Measurements from ENCODE around the gene PFDN2.

The PFDN2 gene

DNA sequence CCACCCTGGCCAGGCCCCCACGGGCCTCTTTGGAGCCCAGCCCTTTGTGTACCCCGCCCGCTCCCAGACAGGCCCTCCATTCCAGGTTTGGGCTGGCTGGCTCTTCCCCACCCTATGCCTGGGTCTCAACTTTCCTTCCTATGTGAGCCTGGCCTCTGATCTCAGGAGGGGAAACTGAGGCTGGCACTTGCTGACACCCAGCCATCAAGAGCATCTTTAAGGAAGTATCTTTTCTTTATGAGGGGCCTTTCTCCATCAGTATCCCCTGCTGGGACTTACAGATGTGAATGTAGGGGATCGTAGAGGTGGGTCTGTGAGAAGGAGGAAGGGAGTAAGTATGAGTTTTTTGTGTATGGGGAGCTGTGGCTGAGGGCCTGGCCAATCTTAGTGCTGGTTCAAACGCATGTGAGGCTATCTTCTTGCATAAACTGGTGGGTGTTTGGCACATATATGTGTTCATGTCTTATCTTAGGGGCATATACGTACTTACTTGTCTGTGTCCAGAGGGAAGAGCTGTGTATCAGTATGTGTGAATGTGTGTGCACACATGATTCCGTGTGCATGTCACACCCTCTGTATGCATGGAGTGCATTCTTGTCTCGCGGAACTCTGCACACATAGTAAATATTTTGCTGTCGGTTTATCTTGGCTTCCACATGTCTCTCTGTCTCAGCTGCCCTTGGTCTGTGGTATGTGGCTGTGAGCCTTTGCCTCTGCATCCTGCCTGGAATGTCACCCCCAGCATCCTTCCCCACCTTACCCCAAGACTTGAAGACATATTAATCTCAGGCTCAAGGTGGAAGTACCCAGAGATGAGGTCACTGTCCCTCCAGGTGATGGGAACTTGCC, 33.9 kb downstream of the PFDN2 start:
- Histone ChIP-seq H3K4me3 (ENCODE audit: insufficient read depth, low read depth, low read length, poor library complexity, severe bottlenecking) (no peak overlapping the region), H3K4me1 (ENCODE audit: control insufficient read depth, insufficient read depth, low read length, poor library complexity, severe bottlenecking) (no peaks in the 10 kb centered on the region), H3K9me3 (ENCODE audit: control insufficient read depth, low read length) (no peaks in the 10 kb centered on the region), H3K36me3 (ENCODE audit: control insufficient read depth, insufficient read depth, low read length) (no peaks in the 10 kb centered on the region), H3K27ac (ENCODE audit: insufficient read depth, low read length, poor library complexity, severe bottlenecking) (no peak overlapping the region), H3K27me3 (replicated peaks; ENCODE audit: control insufficient read depth, insufficient read depth, low read length, poor library complexity, severe bottlenecking) (no peaks in the 10 kb centered on the region)
- no peak for DNase-seq

DNA sequence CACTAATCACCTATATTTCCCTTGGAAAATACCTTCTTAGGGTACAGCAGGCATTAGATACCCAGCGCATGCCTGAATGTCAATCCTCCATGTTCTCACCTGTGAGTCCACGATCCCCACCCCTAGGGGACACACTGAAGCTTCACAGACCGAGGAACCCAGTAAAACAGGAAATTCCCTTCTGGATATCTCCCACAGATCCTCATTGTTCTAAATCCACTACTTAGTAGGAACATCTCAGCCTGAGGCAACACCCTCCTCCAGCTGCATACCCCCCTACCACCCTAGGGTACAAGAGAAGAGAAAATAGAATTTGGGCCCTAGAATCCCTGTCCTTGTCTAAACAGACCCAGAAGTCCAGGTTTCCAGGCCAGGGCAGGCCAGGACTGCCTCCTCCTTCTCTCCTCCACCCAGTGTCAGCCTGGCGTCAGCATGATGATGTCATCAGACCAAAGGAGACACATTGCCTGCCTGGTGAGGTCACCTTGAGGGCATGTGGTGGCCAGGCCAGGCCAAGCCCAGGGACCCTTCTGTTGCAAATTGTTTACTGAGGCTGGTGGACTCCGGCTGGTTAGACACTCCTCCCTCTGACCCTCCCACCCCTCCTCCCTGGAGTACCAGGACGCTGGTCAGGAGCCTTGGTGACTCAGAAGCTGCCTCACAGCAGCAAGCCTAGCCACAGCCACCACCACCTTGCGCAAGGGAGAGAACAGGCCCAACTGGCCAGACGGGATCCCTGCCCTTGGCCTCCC, 34.7 kb downstream of the PFDN2 start:
- Histone ChIP-seq H3K9me3 (ENCODE audit: control insufficient read depth, low read length) (no peaks in the 10 kb centered on the region), H3K4me1 (ENCODE audit: control insufficient read depth, insufficient read depth, low read length, poor library complexity, severe bottlenecking) (no peaks in the 10 kb centered on the region), H3K27me3 (replicated peaks; ENCODE audit: control insufficient read depth, insufficient read depth, low read length, poor library complexity, severe bottlenecking) (no peaks in the 10 kb centered on the region), H3K36me3 (ENCODE audit: control insufficient read depth, insufficient read depth, low read length) (no peaks in the 10 kb centered on the region), H3K27ac (ENCODE audit: insufficient read depth, low read length, poor library complexity, severe bottlenecking) (no peak overlapping the region), H3K4me3 (ENCODE audit: insufficient read depth, low read depth, low read length, poor library complexity, severe bottlenecking) (no peak overlapping the region)
- DNase-seq = no peak

DNA sequence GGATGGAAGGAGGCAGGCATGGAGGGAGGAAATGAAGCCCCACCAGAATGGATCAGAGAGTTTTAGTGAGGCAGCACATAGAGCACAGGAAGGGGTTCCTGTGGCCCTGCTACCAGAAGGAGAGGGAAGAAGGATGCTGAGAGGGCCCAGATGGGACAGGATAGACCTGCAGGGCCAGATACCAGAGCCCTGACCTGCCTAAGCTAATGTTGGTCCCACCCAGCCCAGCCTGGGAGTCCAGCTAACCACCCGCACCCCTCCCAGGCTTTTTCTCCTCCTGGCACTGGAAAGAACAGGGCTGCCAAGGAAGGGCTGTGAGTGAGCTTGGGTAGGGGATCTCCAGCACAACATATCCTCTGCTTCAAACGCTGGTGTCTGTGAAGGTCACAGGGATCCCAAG, 35.4 kb downstream of the PFDN2 start:
- no peaks in the 10 kb centered on the region for H3K4me1 ChIP-seq (ENCODE audit: control insufficient read depth, insufficient read depth, low read length, poor library complexity, severe bottlenecking)
- H3K9me3 ChIP-seq (ENCODE audit: control insufficient read depth, low read length) = no peaks in the 10 kb centered on the region
- H3K4me3 ChIP-seq (ENCODE audit: insufficient read depth, low read depth, low read length, poor library complexity, severe bottlenecking) = no peak overlapping the region
- H3K36me3 ChIP-seq (ENCODE audit: control insufficient read depth, insufficient read depth, low read length) = no peaks in the 10 kb centered on the region
- no peak overlapping the region for H3K27ac ChIP-seq (ENCODE audit: insufficient read depth, low read length, poor library complexity, severe bottlenecking)
- DNase-seq = no peak
- no peaks in the 10 kb centered on the region for H3K27me3 ChIP-seq (replicated peaks; ENCODE audit: control insufficient read depth, insufficient read depth, low read length, poor library complexity, severe bottlenecking)

DNA sequence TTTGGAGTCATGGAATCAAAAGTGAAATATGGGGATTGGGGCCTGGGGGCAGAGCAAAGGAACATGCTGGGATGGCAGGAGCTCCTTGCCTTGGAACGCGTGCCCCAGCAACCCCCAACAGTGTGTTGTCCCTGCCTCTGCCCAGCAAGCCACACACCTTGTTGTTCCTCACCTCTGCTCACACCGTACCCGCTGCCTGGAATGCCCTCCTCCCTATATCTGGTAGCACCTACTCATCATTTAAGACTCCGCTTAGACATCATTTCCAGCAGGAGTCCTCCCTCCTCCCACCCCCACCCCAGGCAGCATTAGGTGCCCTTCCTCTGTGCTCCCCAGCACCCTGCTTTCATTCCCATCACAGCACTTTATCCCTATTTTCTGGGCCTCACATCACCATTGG, 36.3 kb downstream of the PFDN2 start:
- H3K27ac ChIP-seq (ENCODE audit: insufficient read depth, low read length, poor library complexity, severe bottlenecking) = no peak overlapping the region
- H3K4me1 ChIP-seq (ENCODE audit: control insufficient read depth, insufficient read depth, low read length, poor library complexity, severe bottlenecking) = no peaks in the 10 kb centered on the region

DNA sequence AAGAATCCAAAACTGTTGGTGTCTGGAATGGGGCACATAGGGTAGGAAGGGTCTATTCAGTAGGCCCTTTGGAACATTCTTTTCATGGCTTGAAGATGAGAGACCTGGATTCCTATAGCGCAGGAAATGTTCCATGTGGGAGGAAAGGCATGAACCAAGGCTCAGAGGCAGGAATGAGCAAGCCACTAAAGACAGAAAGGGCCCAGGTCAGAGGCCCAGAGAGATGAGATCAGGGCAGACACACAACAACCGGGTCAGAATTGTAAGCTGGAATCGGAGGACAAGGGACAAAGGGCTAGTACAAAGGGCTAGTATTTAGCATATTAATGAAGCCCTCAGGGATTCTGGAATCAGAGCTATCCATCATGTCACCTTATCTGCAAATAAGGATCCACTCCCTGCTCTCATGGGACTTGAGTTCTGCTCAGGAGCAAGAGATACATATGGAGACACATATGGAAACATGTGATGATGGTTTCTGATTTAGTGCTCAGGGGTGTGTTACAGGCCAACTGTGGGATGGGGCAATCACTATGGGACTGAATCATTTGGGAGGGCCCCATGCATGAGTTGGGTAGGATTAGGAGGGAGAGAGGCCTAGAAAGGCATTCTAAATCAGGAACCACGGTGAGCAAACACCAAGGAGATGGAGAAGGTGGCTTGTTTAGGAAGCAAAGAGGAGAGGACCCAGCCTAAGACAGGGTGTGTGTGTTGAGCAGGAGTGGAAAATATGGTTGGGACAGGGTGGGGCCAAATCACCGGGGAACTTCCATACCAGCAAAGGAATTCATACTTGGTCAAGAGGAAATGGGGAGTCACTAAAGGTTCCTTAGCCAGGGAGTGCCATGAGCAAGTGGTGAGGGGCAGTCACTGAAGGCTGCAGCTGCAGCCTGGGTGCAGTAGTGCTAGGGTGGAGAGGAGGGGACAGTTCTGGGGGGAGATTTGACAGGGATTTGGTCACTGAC, 37.1 kb downstream of the PFDN2 start:
- no peak overlapping the region for H3K27ac ChIP-seq (ENCODE audit: insufficient read depth, low read length, poor library complexity, severe bottlenecking)
- DNase-seq = no peak
- H3K27me3 ChIP-seq (replicated peaks; ENCODE audit: control insufficient read depth, insufficient read depth, low read length, poor library complexity, severe bottlenecking) = no peaks in the 10 kb centered on the region
- H3K4me3 ChIP-seq (ENCODE audit: insufficient read depth, low read depth, low read length, poor library complexity, severe bottlenecking) = no peak overlapping the region
- H3K9me3 ChIP-seq (ENCODE audit: control insufficient read depth, low read length) = no peaks in the 10 kb centered on the region
- no peaks in the 10 kb centered on the region for H3K4me1 ChIP-seq (ENCODE audit: control insufficient read depth, insufficient read depth, low read length, poor library complexity, severe bottlenecking)
- H3K36me3 ChIP-seq (ENCODE audit: control insufficient read depth, insufficient read depth, low read length) = no peaks in the 10 kb centered on the region

More for the DNA sequence above, 36.3 kb downstream of the PFDN2 start:
- H3K9me3 ChIP-seq (ENCODE audit: control insufficient read depth, low read length) = no peaks in the 10 kb centered on the region
- H3K4me3 ChIP-seq (ENCODE audit: insufficient read depth, low read depth, low read length, poor library complexity, severe bottlenecking) = no peak overlapping the region
- H3K27me3 ChIP-seq (replicated peaks; ENCODE audit: control insufficient read depth, insufficient read depth, low read length, poor library complexity, severe bottlenecking) = no peaks in the 10 kb centered on the region
- DNase-seq = no peak
- H3K36me3 ChIP-seq (ENCODE audit: control insufficient read depth, insufficient read depth, low read length) = no peaks in the 10 kb centered on the region

DNA sequence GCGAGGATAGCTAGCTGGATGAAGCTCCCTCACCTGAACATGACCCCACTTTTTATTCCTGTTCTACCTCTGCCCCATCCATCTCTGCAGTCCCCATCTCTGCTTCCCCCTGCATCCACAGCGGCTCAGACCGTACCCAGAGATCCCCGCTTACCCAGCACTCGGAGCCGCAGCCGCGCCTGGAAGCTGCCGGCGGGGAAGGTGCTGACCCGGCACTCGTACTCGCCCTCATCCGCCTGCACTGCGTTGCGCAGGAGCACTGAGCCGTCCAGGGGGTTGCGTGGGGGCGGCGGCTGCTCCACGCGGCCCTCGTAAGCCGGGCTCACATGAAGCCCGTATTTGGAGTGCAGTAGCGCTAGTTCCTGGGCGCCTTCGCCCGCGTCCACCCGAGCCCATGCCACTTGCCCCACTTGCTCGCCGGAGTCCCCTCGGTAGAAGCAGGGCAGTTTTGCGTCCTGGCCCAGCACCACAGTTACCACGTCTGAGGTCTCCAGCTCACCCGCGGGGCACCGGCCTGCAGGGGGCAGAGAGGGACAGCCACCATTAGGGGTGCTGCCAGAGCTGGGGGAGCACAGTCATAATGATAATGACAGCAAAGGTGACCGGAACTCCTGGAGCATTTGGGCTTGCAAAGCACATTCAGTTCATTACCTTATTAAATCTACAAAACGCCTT, 38.3 kb downstream of the PFDN2 start:
- Histone ChIP-seq H3K4me3 (ENCODE audit: insufficient read depth, low read depth, low read length, poor library complexity, severe bottlenecking) (no peak overlapping the region), H3K36me3 (ENCODE audit: control insufficient read depth, insufficient read depth, low read length) (no peaks in the 10 kb centered on the region), H3K4me1 (ENCODE audit: control insufficient read depth, insufficient read depth, low read length, poor library complexity, severe bottlenecking) (no peaks in the 10 kb centered on the region), H3K27me3 (replicated peaks; ENCODE audit: control insufficient read depth, insufficient read depth, low read length, poor library complexity, severe bottlenecking) (no peaks in the 10 kb centered on the region), H3K27ac (ENCODE audit: insufficient read depth, low read length, poor library complexity, severe bottlenecking) (no peak overlapping the region), H3K9me3 (ENCODE audit: control insufficient read depth, low read length) (no peaks in the 10 kb centered on the region)
- DNase-seq = no peak

DNA sequence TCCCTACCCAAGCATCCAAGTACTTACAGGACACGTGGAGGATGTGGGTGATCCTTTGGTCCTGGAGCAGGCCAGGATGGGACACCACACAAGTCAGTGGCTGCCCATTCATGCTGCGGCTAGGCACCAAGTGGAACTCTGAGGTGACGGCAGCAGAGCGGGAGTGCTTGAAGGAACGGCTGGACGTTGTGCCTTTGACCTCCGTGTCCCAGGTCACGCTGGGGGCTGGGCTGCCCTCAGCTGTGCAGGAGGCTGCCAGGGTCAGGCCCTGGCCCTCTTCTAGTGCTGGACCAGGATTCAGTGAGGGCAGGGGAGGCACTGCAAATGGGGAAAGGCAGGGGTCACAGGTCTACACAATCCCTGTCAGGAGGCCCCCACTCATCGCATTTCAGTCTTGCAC, 40.4 kb downstream of the PFDN2 start:
- no peak for DNase-seq
- Histone ChIP-seq H3K4me1 (ENCODE audit: control insufficient read depth, insufficient read depth, low read length, poor library complexity, severe bottlenecking) (no peaks in the 10 kb centered on the region), H3K27ac (ENCODE audit: insufficient read depth, low read length, poor library complexity, severe bottlenecking) (no peak overlapping the region), H3K9me3 (ENCODE audit: control insufficient read depth, low read length) (no peaks in the 10 kb centered on the region), H3K4me3 (ENCODE audit: insufficient read depth, low read depth, low read length, poor library complexity, severe bottlenecking) (no peak overlapping the region), H3K27me3 (replicated peaks; ENCODE audit: control insufficient read depth, insufficient read depth, low read length, poor library complexity, severe bottlenecking) (no peaks in the 10 kb centered on the region), H3K36me3 (ENCODE audit: control insufficient read depth, insufficient read depth, low read length) (no peaks in the 10 kb centered on the region)

DNA sequence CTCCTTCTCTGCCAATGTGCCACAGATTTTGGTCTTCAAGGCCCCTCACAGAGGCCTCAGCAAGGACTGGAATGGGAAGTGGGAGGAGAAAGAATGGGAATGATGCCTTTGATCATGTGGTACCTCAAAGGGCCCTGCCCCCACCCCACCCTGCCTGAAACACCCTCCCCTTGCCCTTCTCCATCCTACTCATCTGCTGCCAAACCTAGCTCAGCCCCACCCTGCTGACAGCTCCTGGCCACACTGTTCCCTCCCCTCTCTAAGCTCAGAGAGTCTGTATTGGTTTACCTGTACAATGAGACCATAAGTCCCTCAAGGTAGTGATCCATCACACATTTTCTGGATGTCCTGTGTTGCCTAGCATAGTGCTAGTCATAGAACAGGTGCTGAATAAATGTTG, 41.4 kb downstream of the PFDN2 start:
- no peak for DNase-seq
- Histone ChIP-seq H3K4me3 (ENCODE audit: insufficient read depth, low read depth, low read length, poor library complexity, severe bottlenecking) (no peak overlapping the region), H3K27ac (ENCODE audit: insufficient read depth, low read length, poor library complexity, severe bottlenecking) (no peak overlapping the region), H3K9me3 (ENCODE audit: control insufficient read depth, low read length) (no peaks in the 10 kb centered on the region), H3K36me3 (ENCODE audit: control insufficient read depth, insufficient read depth, low read length) (no peaks in the 10 kb centered on the region), H3K27me3 (replicated peaks; ENCODE audit: control insufficient read depth, insufficient read depth, low read length, poor library complexity, severe bottlenecking) (no peaks in the 10 kb centered on the region), H3K4me1 (ENCODE audit: control insufficient read depth, insufficient read depth, low read length, poor library complexity, severe bottlenecking) (peaks cover 5% of the 10 kb centered on the region)

DNA sequence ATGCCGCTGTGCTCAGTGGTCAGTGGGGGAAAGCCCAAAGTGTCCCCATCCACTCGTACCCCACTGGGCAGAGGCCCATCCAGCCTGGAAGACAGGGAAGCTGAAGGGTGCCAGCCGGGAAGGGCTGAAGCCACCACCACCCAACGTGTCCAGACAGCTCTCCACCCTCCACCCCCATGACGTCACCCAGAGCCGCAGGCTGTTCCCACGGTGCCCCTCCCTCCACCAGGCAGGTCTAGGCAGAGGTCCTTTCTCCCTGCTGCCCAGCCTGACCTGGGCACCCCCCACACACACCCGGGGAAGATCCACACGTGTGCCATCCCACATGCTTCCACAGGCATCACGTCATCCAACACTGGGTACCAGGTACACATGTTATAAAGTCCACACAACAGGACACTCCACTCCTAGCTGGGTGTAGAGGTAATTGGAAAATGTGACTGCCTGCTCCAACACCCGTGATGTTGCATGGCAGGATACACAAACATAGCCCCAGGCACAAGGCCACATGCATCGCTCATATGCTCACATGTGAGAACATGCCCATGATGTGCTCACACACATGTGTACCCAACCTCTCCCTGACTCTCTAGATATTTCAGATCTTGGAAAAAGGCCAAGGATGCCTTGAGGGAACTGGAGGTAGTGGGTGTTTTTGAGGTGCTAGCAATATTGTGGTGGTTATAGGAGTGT, 43.0 kb downstream of the PFDN2 start:
- H3K4me3 ChIP-seq (ENCODE audit: insufficient read depth, low read depth, low read length, poor library complexity, severe bottlenecking) = no peak overlapping the region
- DNase-seq = no peak

More for the DNA sequence above, 43.0 kb downstream of the PFDN2 start:
- Histone ChIP-seq H3K4me1 (ENCODE audit: control insufficient read depth, insufficient read depth, low read length, poor library complexity, severe bottlenecking) (peaks cover 15% of the 10 kb centered on the region), H3K9me3 (ENCODE audit: control insufficient read depth, low read length) (no peaks in the 10 kb centered on the region), H3K27me3 (replicated peaks; ENCODE audit: control insufficient read depth, insufficient read depth, low read length, poor library complexity, severe bottlenecking) (no peaks in the 10 kb centered on the region), H3K27ac (ENCODE audit: insufficient read depth, low read length, poor library complexity, severe bottlenecking) (no peak overlapping the region), H3K36me3 (ENCODE audit: control insufficient read depth, insufficient read depth, low read length) (no peaks in the 10 kb centered on the region)

All from effector memory CD4-positive, alpha-beta T cell (primary cell).